Smooth muscle cell (in vitro differentiated cells): ENCODE data around the gene PCDHGC3. TPM values are rescaled to one million over a fixed set of nuclear protein-coding genes. Genes with fewer than 3 reads are reported as not detected.

Experiments used
- DNase-seq: peaks from one replicate; lab custom pipeline; 2025; ENCODE audit not compliant: unreplicated experiment; lab: John Stamatoyannopoulos, UW
- H2AFZ ChIP-seq: fragments of 200-600 bp; sonication (generic); 2 replicates; pipeline ENCODE4 v1.6.0; 2016; ENCODE audit warnings: antibody characterized with exemption, low read depth, mild to moderate bottlenecking
- H3F3A ChIP-seq: fragments of 200-600 bp; sonication (generic); 2 replicates; pipeline ENCODE4 v1.6.0; 2017; ENCODE audit warnings: antibody characterized with exemption, low read depth
- H3K27ac ChIP-seq: fragments of 200-600 bp; sonication (generic); 2 replicates; pipeline ENCODE4 v1.5.1; 2016; ENCODE audit warnings: low read depth, mild to moderate bottlenecking
- H3K27me3 ChIP-seq: fragments of 200-600 bp; sonication (generic); 2 replicates; pipeline ENCODE4 v1.6.1; 2016; ENCODE audit warnings: low read depth, mild to moderate bottlenecking
- H3K36me3 ChIP-seq: fragments of 200-600 bp; sonication (generic); 2 replicates; pipeline ENCODE4 v1.5.1; 2016; ENCODE audit warnings: low read depth
- H3K4me1 ChIP-seq: fragments of 200-600 bp; sonication (generic); 2 replicates; pipeline ENCODE4 v1.5.1; 2016; ENCODE audit warnings: low read depth
- H3K4me2 ChIP-seq: fragments of 200-600 bp; sonication (generic); 2 replicates; pipeline ENCODE4 v1.6.0; 2016; ENCODE audit warnings: mild to moderate bottlenecking
- H3K4me3 ChIP-seq: fragments of 200-600 bp; sonication (generic); 2 replicates; pipeline ENCODE4 v1.5.1; 2016; ENCODE audit warnings: mild to moderate bottlenecking
- H3K79me2 ChIP-seq: fragments of 200-600 bp; sonication (generic); 2 replicates; pipeline ENCODE4 v1.6.0; 2016; ENCODE audit warnings: low read depth, mild to moderate bottlenecking
- H3K9ac ChIP-seq: fragments of 200-600 bp; sonication (generic); 2 replicates; pipeline ENCODE4 v1.6.0; 2016; ENCODE audit warnings: low read depth
- H3K9me3 ChIP-seq: fragments of 200-600 bp; sonication (generic); replicated peaks from 2 replicates; pipeline ENCODE4 v1.5.1; 2016; ENCODE audit warnings: low read depth
- H4K20me1 ChIP-seq: fragments of 200-600 bp; sonication (generic); 2 replicates; pipeline ENCODE4 v1.6.0; 2016; ENCODE audit warnings: low read depth
- CTCF ChIP-seq: fragments of 200-600 bp; sonication (generic); IDR thresholded peaks from 2 replicates; pipeline ENCODE4 v1.5.1; 2017; ENCODE audit warnings: borderline replicate concordance, mild to moderate bottlenecking, antibody characterized with exemption; ENCODE audit not compliant: insufficient read depth, poor library complexity, severe bottlenecking
- WGBS: methylation state at CpG from one replicate; pipeline ENCODE4 v1.1.7; 2016; ENCODE audit warnings: low lambda C conversion rate; 5-methylcytosine and 5-hydroxymethylcytosine counted together
- polyA plus RNA-seq: library from polyadenylated mRNA; unstranded; fragments of >200 nt; fragmentation: Nextera tagmentation; extraction: Ambion mirVana; gene quantifications from 2 replicates; pipeline ENCODE4 v1.2.1, GENCODE V29; 2016
- total RNA-seq: library from RNA; depleted of rRNA; stranded (reverse); fragments of >200 nt; gene quantifications from 2 replicates; pipeline ENCODE4 v1.2.3, GENCODE V29; 2014

PCDHGC3 gene
- total and polyA plus RNA-seq, 2 experiments from 2014 or later: 50.3 to 111 TPM

- Histone ChIP-seq H3K4me2 (no peak overlapping the region), H3K27ac (no peak overlapping the region), H3K4me1 (peaks cover 22% of the 10 kb centered on the region), H3K79me2 (peaks cover 21% of the 10 kb centered on the region), H3K4me3 (no peak overlapping the region), H3K9me3 (no peaks in the 10 kb centered on the region), H3K36me3 (peaks cover 3% of the 10 kb centered on the region), H4K20me1 (no peaks in the 10 kb centered on the region), H3K9ac (no peak overlapping the region), H3F3A (peaks cover 32% of the 10 kb centered on the region), H3K27me3 (no peaks in the 10 kb centered on the region), H2AFZ (no peak overlapping the region)
- no peak for DNase-seq
- WGBS: 100% methylated on average over 4 of the region's 4 CpGs
- TF ChIP-seq CTCF: no peak
Measured at GRCh38 chr5:141504216-141504615, 28.4 kb downstream of the PCDHGC3 start.

GRCh38 chr5:141506381-141507155, 30.8 kb downstream of the PCDHGC3 start:
- WGBS: 92% methylated on average over 8 of the region's 8 CpGs
- Histone ChIP-seq H3K9ac (no peak overlapping the region), H3K27ac (peak overlapping the region; percentile 90), H3K9me3 (no peaks in the 10 kb centered on the region), H3K36me3 (peaks cover 3% of the 10 kb centered on the region), H3F3A (peaks cover 46% of the 10 kb centered on the region), H4K20me1 (no peaks in the 10 kb centered on the region), H3K79me2 (peaks cover 14% of the 10 kb centered on the region), H3K27me3 (no peaks in the 10 kb centered on the region), H3K4me1 (peaks cover 28% of the 10 kb centered on the region), H3K4me2 (peak overlapping the region; percentile 82), H2AFZ (no peak overlapping the region), H3K4me3 (no peak overlapping the region)
- TF ChIP-seq CTCF: no peak
- DNase-seq: no peak

GRCh38 chr5:141507387-141508091, 31.8 kb downstream of the PCDHGC3 start:
- H3K79me2 ChIP-seq: peaks cover 7% of the 10 kb centered on the region
- H4K20me1 ChIP-seq: no peaks in the 10 kb centered on the region
- H3K36me3 ChIP-seq: peaks cover 3% of the 10 kb centered on the region
- no peak overlapping the region for H3K9ac ChIP-seq
- WGBS: 14% methylated on average over 11 of the region's 11 CpGs
- peaks cover 46% of the 10 kb centered on the region for H3F3A ChIP-seq
- H3K4me1 ChIP-seq: peaks cover 28% of the 10 kb centered on the region
- H3K27me3 ChIP-seq: no peaks in the 10 kb centered on the region
- H3K4me2 ChIP-seq: peak overlapping the region; percentile 82
- no peak overlapping the region for H3K4me3 ChIP-seq
- TF ChIP-seq CTCF: no peak
- peak overlapping the region; percentile 90 for H3K27ac ChIP-seq
- no peak for DNase-seq
- H2AFZ ChIP-seq: no peak overlapping the region
- H3K9me3 ChIP-seq: no peaks in the 10 kb centered on the region
